Aorta (tissue), 4 donors: ENCODE measurements around the gene SH2D5. TPM values are rescaled to one million over a fixed set of nuclear protein-coding genes. Genes with fewer than 3 reads are reported as not detected.

Experiments used
- polyA plus RNA-seq, 2 donors: library from polyadenylated mRNA; stranded (reverse); fragments of 200-250 nt; gene quantifications; one replicate each; pipeline ENCODE4 v1.2.3, GENCODE V29; 2013
- total RNA-seq, 2 donors: library from RNA; stranded (reverse); fragmentation: NEBNext Ultra II Directional; extraction: Animal tissue kit (Norgen Biotek cat#: 25700); gene quantifications; one replicate each; pipeline ENCODE4 v1.2.1, GENCODE V29; 2021
- donor health status: healthy with polysubstance abuse.
- donor health status: Bipolar disorder and iron deficiency.
- donor health status: DM: no; HTN: no; CAD: no.
- donor health status: DM: yes; HTN: yes; CAD: no.

SH2D5 gene
- total and polyA plus RNA-seq, 4 donors = 0.13 to 0.39 (median 0.26) TPM; not detected in 1

Other genes starting within 250 kb of the SH2D5 start
- gene CAMK2N1, start 246.5 kb downstream of the SH2D5 start, total RNA-seq = 10 to 100 TPM; 11.5 to 21.8 TPM
- 10 to 100 TPM in 1 of 2 donors, 1 to 10 TPM in 1; 9.6 to 36.8 TPM for gene CAMK2N1, start 246.5 kb downstream of the SH2D5 start, polyA plus RNA-seq
- 10 to 100 TPM; 16.8 to 18.6 TPM for gene MUL1, start 224.6 kb downstream of the SH2D5 start, total RNA-seq
- gene MUL1, start 224.6 kb downstream of the SH2D5 start, polyA plus RNA-seq = 1 to 10 TPM; 5.5 to 9.6 TPM
- gene FAM43B, start 180.1 kb downstream of the SH2D5 start, total RNA-seq = 1 to 10 TPM in 1 of 2 donors, under 1 TPM in 1; 0.52 to 2.7 TPM
- not detected for gene FAM43B, start 180.1 kb downstream of the SH2D5 start, polyA plus RNA-seq
- gene CDA, start 143.6 kb downstream of the SH2D5 start, total RNA-seq = 1 to 10 TPM; 5.3 to 9.0 TPM
- gene CDA, start 143.6 kb downstream of the SH2D5 start, polyA plus RNA-seq = 10 to 100 TPM in 1 of 2 donors, 1 to 10 TPM in 1; 5.4 to 16.2 TPM
- gene PINK1, start 99.2 kb downstream of the SH2D5 start, total RNA-seq = 10 to 100 TPM; 72.0 to 90.2 TPM
- 100 to 1,000 TPM in 1 of 2 donors, 10 to 100 TPM in 1; 94.6 to 129 TPM for gene PINK1, start 99.2 kb downstream of the SH2D5 start, polyA plus RNA-seq
- gene DDOST, start 71.3 kb downstream of the SH2D5 start, total RNA-seq = 100 to 1,000 TPM; 123 to 135 TPM
- gene DDOST, start 71.3 kb downstream of the SH2D5 start, polyA plus RNA-seq = 100 to 1,000 TPM in 1 of 2 donors, 10 to 100 TPM in 1; 86.3 to 174 TPM
- gene KIF17, start 14.7 kb downstream of the SH2D5 start, total RNA-seq = 1 to 10 TPM; 2.5 to 3.2 TPM
- 1 to 10 TPM in 1 of 2 donors, under 1 TPM in 1; 0.49 to 2.6 TPM for gene KIF17, start 14.7 kb downstream of the SH2D5 start, polyA plus RNA-seq
- gene HP1BP3, start 54.6 kb upstream of the SH2D5 start, total RNA-seq = 100 to 1,000 TPM; 204 to 247 TPM
- 100 to 1,000 TPM in 1 of 2 donors, 10 to 100 TPM in 1; 54.0 to 154 TPM for gene HP1BP3, start 54.6 kb upstream of the SH2D5 start, polyA plus RNA-seq